ENCODE measurements around the gene EDDM13. TPM values are rescaled to one million over a fixed set of nuclear protein-coding genes. Genes with fewer than 3 reads are reported as not detected.

EDDM13 gene
- total and polyA plus RNA-seq, 7 experiments from 2014 or later = 1.3 to 3.0 TPM; not detected in 5

DNA sequence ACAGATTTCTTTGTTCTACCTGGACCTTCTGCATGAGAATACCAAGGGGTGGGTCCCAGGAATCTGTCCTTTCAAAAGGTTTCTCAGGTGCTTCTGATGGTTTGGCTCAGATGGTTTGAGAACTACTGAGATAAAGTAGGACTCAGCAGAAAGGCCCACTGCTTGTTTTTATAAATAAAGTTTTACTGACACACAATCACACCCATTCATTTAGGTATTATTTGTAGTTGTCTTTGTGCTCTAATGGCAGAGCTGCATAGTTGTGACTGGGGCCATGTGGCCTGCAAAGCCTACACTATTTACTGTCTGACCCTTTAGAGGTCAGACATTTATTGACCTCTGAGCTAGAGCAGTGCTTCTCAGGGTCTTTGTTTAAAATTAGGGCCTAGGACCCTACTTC is 17.6 kb downstream of the EDDM13 start:
- H3K36me3 Mint-ChIP-seq = peaks cover 5 to 63% (median 28%) of the 10 kb centered on the region in 5 donors
- peaks cover 0 to 3% (median 0%) of the 10 kb centered on the region in 7 donors for H3K4me1 Mint-ChIP-seq
- CTCF ChIA-PET = no interaction called here

GRCh38 chr19:56291867-56292266 is 19.3 kb downstream of the EDDM13 start:
- Mint-ChIP-seq H3K27ac (no peak overlapping the region), H3K36me3 (peaks cover 9 to 69% (median 41%) of the 10 kb centered on the region in 5 donors), H3K4me1 (peaks cover 0 to 3% (median 0%) of the 10 kb centered on the region in 7 donors), H3K27me3 (no peaks in the 10 kb centered on the region), H3K4me3 (no peak overlapping the region), H3K9me3 (peaks cover 0 to 8% (median 0%) of the 10 kb centered on the region in 11 donors)
- no peak for ATAC-seq
- Histone ChIP-seq H3K27me3 (ENCODE audit: control insufficient read depth in 2 of 2, insufficient read depth in 2 of 2, low read length in 2 of 2) (no peaks in the 10 kb centered on the region), H3K9me3 (ENCODE audit: control insufficient read depth in 2 of 3, low read length in 3 of 3) (no peaks in the 10 kb centered on the region), H3K4me3 (ENCODE audit: low read length) (no peak overlapping the region), H3K27ac (ENCODE audit: low read depth, low read length) (no peak overlapping the region), H3K4me1 (ENCODE audit: control insufficient read depth in 2 of 2, insufficient read depth in 2 of 2, low read length in 2 of 2) (no peaks in the 10 kb centered on the region), H3K36me3 (ENCODE audit: control insufficient read depth in 2 of 3, insufficient read depth in 3 of 3, low read length in 3 of 3) (peaks cover 0 to 5% (median 0%) of the 10 kb centered on the region in 3 experiments)
- ChIA-PET CTCF (no interaction called here), POLR2A (no interaction called here)
- intact Hi-C loops (cut with micrococcal nuclease) = no loop called here
- DNase-seq = no peak

More for the DNA sequence above, 17.6 kb downstream of the EDDM13 start:
- Histone ChIP-seq H3K4me3 (ENCODE audit: low read length) (no peak overlapping the region), H3K36me3 (ENCODE audit: control insufficient read depth in 2 of 3, insufficient read depth in 3 of 3, low read length in 3 of 3) (no peaks in the 10 kb centered on the region), H3K4me1 (ENCODE audit: control insufficient read depth in 2 of 2, insufficient read depth in 2 of 2, low read length in 2 of 2) (no peaks in the 10 kb centered on the region), H3K27ac (ENCODE audit: low read depth, low read length) (no peak overlapping the region), H3K9me3 (ENCODE audit: control insufficient read depth in 2 of 3, low read length in 3 of 3) (no peaks in the 10 kb centered on the region), H3K27me3 (ENCODE audit: control insufficient read depth in 2 of 2, insufficient read depth in 2 of 2, low read length in 2 of 2) (no peaks in the 10 kb centered on the region)
- no peak overlapping the region for H3K27ac Mint-ChIP-seq
- no peak overlapping the region for H3K4me3 Mint-ChIP-seq
- no peak for ATAC-seq
- intact Hi-C loops (cut with micrococcal nuclease) = no loop called here
- POLR2A ChIA-PET = no interaction called here
- no peaks in the 10 kb centered on the region for H3K27me3 Mint-ChIP-seq
- H3K9me3 Mint-ChIP-seq = peaks cover 0 to 8% (median 0%) of the 10 kb centered on the region in 11 donors
- no peak for DNase-seq

GRCh38 chr19:56294549-56294948 is 22.0 kb downstream of the EDDM13 start:
- H3K4me1 Mint-ChIP-seq = no peaks in the 10 kb centered on the region
- no peak overlapping the region for H3K27ac Mint-ChIP-seq
- H3K36me3 ChIP-seq (ENCODE audit: control insufficient read depth in 2 of 3, insufficient read depth in 3 of 3, low read length in 3 of 3) = peaks cover 0 to 5% (median 0%) of the 10 kb centered on the region in 3 experiments
- peaks cover 9 to 66% (median 49%) of the 10 kb centered on the region in 5 donors for H3K36me3 Mint-ChIP-seq
- peaks cover 0 to 8% (median 0%) of the 10 kb centered on the region in 11 donors for H3K9me3 Mint-ChIP-seq
- intact Hi-C loops (cut with micrococcal nuclease) = no loop called here
- ChIA-PET POLR2A (no interaction called here), CTCF (interaction anchor here (0.5 to 0.8 kb wide), 2 partner anchors 41 to 93 kb away, joined by 3 read pairs; no protein-coding TSS in a partner anchor)
- no peak overlapping the region for H3K27ac ChIP-seq (ENCODE audit: low read depth, low read length)
- H3K9me3 ChIP-seq (ENCODE audit: control insufficient read depth in 2 of 3, low read length in 3 of 3) = no peaks in the 10 kb centered on the region
- no peak overlapping the region for H3K4me3 Mint-ChIP-seq
- DNase-seq (no peak), ATAC-seq (no peak)
- no peaks in the 10 kb centered on the region for H3K4me1 ChIP-seq (ENCODE audit: control insufficient read depth in 2 of 2, insufficient read depth in 2 of 2, low read length in 2 of 2)
- no peaks in the 10 kb centered on the region for H3K27me3 ChIP-seq (ENCODE audit: control insufficient read depth in 2 of 2, insufficient read depth in 2 of 2, low read length in 2 of 2)
- no peaks in the 10 kb centered on the region for H3K27me3 Mint-ChIP-seq
- no peak overlapping the region for H3K4me3 ChIP-seq (ENCODE audit: low read length)

DNA sequence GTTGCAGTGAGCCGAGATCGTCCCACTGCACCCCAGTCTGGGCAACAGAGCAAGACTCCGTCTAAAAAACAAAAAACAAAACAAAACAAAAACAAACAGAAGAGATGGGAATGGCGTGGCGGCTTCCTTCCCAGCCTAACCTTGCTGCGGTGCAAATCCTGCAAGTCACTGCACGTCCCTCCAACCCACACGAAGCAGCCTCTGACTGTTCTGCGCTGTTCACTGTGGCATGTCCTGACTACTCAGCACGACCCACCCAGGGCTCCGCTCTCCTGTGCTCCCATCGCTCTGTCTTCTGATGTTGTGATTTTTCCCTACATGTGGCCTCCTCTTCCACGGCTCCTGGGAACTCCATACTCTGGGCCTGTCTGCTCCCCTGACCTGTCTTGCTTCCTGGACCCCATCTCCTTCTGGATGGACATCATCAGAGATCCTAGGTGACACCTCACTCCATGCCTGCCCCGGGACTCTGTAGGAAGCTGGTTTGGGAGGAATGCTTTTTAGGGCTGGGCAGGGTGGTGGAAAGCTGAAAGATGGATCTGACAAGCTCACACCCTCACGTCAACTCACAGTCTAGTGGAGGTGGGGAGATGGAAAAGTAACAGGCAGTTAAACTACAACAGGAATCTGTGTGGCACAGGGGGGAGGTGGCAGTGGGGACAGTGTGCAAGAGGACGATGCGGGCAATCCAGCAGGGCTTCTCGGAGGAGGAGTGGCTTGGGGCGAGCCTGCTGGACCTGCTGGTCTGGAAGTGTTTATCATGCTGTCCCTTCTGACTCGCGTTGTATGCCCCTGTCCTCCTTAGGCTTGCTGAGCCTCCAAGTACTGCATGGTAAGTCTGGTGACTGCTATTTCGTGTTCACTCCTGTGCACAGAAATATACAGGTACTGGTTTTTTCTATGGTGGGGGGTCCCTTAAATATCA is 23.2 kb downstream of the EDDM13 start:
- H3K36me3 Mint-ChIP-seq = peaks cover 9 to 72% (median 48%) of the 10 kb centered on the region in 5 donors
- intact Hi-C loops (cut with micrococcal nuclease) = no loop called here
- H3K4me1 ChIP-seq (ENCODE audit: control insufficient read depth in 2 of 2, insufficient read depth in 2 of 2, low read length in 2 of 2) = no peaks in the 10 kb centered on the region
- no peak for DNase-seq
- peaks cover 0 to 8% (median 0%) of the 10 kb centered on the region in 11 donors for H3K9me3 Mint-ChIP-seq
- no peak for ATAC-seq
- ChIA-PET POLR2A (no interaction called here), CTCF (no interaction called here)
- no peaks in the 10 kb centered on the region for H3K27me3 ChIP-seq (ENCODE audit: control insufficient read depth in 2 of 2, insufficient read depth in 2 of 2, low read length in 2 of 2)
- H3K9me3 ChIP-seq (ENCODE audit: control insufficient read depth in 2 of 3, low read length in 3 of 3) = no peaks in the 10 kb centered on the region
- H3K36me3 ChIP-seq (ENCODE audit: control insufficient read depth in 2 of 3, insufficient read depth in 3 of 3, low read length in 3 of 3) = peaks cover 0 to 5% (median 0%) of the 10 kb centered on the region in 3 experiments
- no peak overlapping the region for H3K27ac ChIP-seq (ENCODE audit: low read depth, low read length)
- peaks cover 0 to 7% (median 2%) of the 10 kb centered on the region in 7 donors for H3K4me1 Mint-ChIP-seq
- no peak overlapping the region for H3K4me3 ChIP-seq (ENCODE audit: low read length)
- peak overlapping the region in 1 of 9 donors; percentile 10 for H3K27ac Mint-ChIP-seq
- no peaks in the 10 kb centered on the region for H3K27me3 Mint-ChIP-seq
- no peak overlapping the region for H3K4me3 Mint-ChIP-seq

DNA sequence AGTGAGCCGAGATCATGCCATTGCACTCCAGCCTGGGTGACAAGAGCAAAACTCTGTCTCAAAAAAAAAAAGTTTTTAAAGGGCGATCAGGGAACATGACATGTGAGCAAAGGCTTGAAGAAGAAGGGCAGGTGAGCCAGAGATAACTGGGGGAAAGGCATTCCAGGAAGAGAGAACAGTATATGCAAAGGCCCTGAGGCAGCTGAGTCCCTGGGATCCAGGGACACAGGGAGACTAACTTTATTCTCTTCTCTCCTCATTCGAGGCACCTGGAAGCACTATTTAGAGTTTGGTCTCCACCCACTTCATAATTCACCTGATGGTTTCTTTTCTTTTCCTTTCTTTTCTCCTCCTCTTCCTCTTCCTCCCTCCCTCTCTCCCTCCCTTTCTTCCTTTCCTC is 24.5 kb downstream of the EDDM13 start:
- Histone ChIP-seq H3K9me3 (ENCODE audit: control insufficient read depth in 2 of 3, low read length in 3 of 3) (no peaks in the 10 kb centered on the region), H3K27ac (ENCODE audit: low read depth, low read length) (no peak overlapping the region), H3K36me3 (ENCODE audit: control insufficient read depth in 2 of 3, insufficient read depth in 3 of 3, low read length in 3 of 3) (peaks cover 0 to 5% (median 0%) of the 10 kb centered on the region in 3 experiments), H3K27me3 (ENCODE audit: control insufficient read depth in 2 of 2, insufficient read depth in 2 of 2, low read length in 2 of 2) (no peaks in the 10 kb centered on the region), H3K4me1 (ENCODE audit: control insufficient read depth in 2 of 2, insufficient read depth in 2 of 2, low read length in 2 of 2) (peaks cover 3 to 6% of the 10 kb centered on the region in 2 donors), H3K4me3 (ENCODE audit: low read length) (no peak overlapping the region)
- ATAC-seq (no peak), DNase-seq (no peak)
- CTCF ChIA-PET = no interaction called here
- peaks cover 6 to 18% (median 13%) of the 10 kb centered on the region in 7 donors for H3K4me1 Mint-ChIP-seq
- no peaks in the 10 kb centered on the region for H3K27me3 Mint-ChIP-seq
- H3K4me3 Mint-ChIP-seq = no peak overlapping the region
- peaks cover 5 to 62% (median 37%) of the 10 kb centered on the region in 5 donors for H3K36me3 Mint-ChIP-seq
- no peak overlapping the region for H3K27ac Mint-ChIP-seq
- intact Hi-C loops (cut with micrococcal nuclease) = no loop called here
- POLR2A ChIA-PET = no interaction called here
- H3K9me3 Mint-ChIP-seq = peaks cover 0 to 11% (median 0%) of the 10 kb centered on the region in 11 donors

- Histone ChIP-seq H3K4me1 (ENCODE audit: control insufficient read depth in 2 of 2, insufficient read depth in 2 of 2, low read length in 2 of 2) (peaks cover 11 to 16% of the 10 kb centered on the region in 2 donors), H3K27me3 (ENCODE audit: control insufficient read depth in 2 of 2, insufficient read depth in 2 of 2, low read length in 2 of 2) (no peaks in the 10 kb centered on the region), H3K9me3 (ENCODE audit: control insufficient read depth in 2 of 3, low read length in 3 of 3) (no peaks in the 10 kb centered on the region), H3K36me3 (ENCODE audit: control insufficient read depth in 2 of 3, insufficient read depth in 3 of 3, low read length in 3 of 3) (peaks cover 0 to 5% (median 0%) of the 10 kb centered on the region in 3 experiments), H3K27ac (ENCODE audit: low read depth, low read length) (no peak overlapping the region), H3K4me3 (ENCODE audit: low read length) (no peak overlapping the region)
- H3K27ac Mint-ChIP-seq = peak overlapping the region in 1 of 9 donors; percentile 16
- intact Hi-C loops (cut with micrococcal nuclease) = no loop called here
- H3K36me3 Mint-ChIP-seq = peaks cover 5 to 50% (median 35%) of the 10 kb centered on the region in 5 donors
- peaks cover 10 to 31% (median 23%) of the 10 kb centered on the region in 7 donors for H3K4me1 Mint-ChIP-seq
- ATAC-seq (no peak), DNase-seq (no peak)
- CTCF ChIA-PET = no interaction called here
- H3K27me3 Mint-ChIP-seq = no peaks in the 10 kb centered on the region
- no peak overlapping the region for H3K4me3 Mint-ChIP-seq
- POLR2A ChIA-PET = interaction anchor here (1.2 kb wide), 1 partner anchor 14 kb away, joined by 5 read pairs; no protein-coding TSS in a partner anchor
- H3K9me3 Mint-ChIP-seq = peaks cover 0 to 3% (median 0%) of the 10 kb centered on the region in 11 donors
Observed at GRCh38 chr19:56299688-56300087, 27.1 kb downstream of the EDDM13 start.

Measured in naive thymus-derived CD4-positive, alpha-beta T cell (primary cell).